ENCODE measurements around the gene NALF2. TPM values are rescaled to one million over a fixed set of nuclear protein-coding genes. Genes with fewer than 3 reads are reported as not detected.

The NALF2 gene
- total and polyA plus RNA-seq, 2 donors from 2014 or later: 1.9 to 2.0 TPM

- H3K27me3 ChIP-seq (ENCODE audit: control insufficient read depth, insufficient read depth, low read length): peaks cover 5% of the 10 kb centered on the region
- no peak overlapping the region for H3K4me3 ChIP-seq (ENCODE audit: low read length in 3 of 3)
- H3K36me3 ChIP-seq (ENCODE audit: control insufficient read depth in 2 of 3, insufficient read depth in 3 of 3, low read length in 3 of 3): no peaks in the 10 kb centered on the region
- H3K9ac ChIP-seq (ENCODE audit: low read length in 3 of 3): no peak overlapping the region
- H3K4me1 ChIP-seq (ENCODE audit: control insufficient read depth in 2 of 3, insufficient read depth in 2 of 3, low read depth in 1 of 3, low read length in 3 of 3): no peaks in the 10 kb centered on the region
- intact Hi-C loops (cut with DNase I): no loop called here
- DNase-seq: no peak
- TF ChIP-seq CTCF (IDR thresholded peaks at IDR 0.05; ENCODE audit: borderline replicate concordance, extremely low read depth, insufficient read depth): no peak
- H3K9me3 ChIP-seq (ENCODE audit: control insufficient read depth in 2 of 3, insufficient read depth in 1 of 3, low read length in 3 of 3): no peaks in the 10 kb centered on the region
- no peak overlapping the region for H3K27ac ChIP-seq (ENCODE audit: low read depth in 2 of 2, low read length in 2 of 2)
- FAIRE-seq: no peak
Observed at GRCh38 chrX:69506617-69507499, 2.7 kb downstream of the NALF2 start.

- Histone ChIP-seq H3K4me3 (ENCODE audit: low read length in 3 of 3) (no peak overlapping the region), H3K27ac (ENCODE audit: low read depth in 2 of 2, low read length in 2 of 2) (no peak overlapping the region), H3K9me3 (ENCODE audit: control insufficient read depth in 2 of 3, insufficient read depth in 1 of 3, low read length in 3 of 3) (no peaks in the 10 kb centered on the region), H3K36me3 (ENCODE audit: control insufficient read depth in 2 of 3, insufficient read depth in 3 of 3, low read length in 3 of 3) (no peaks in the 10 kb centered on the region), H3K4me1 (ENCODE audit: control insufficient read depth in 2 of 3, insufficient read depth in 2 of 3, low read depth in 1 of 3, low read length in 3 of 3) (no peaks in the 10 kb centered on the region), H3K9ac (ENCODE audit: low read length in 3 of 3) (no peak overlapping the region), H3K27me3 (ENCODE audit: control insufficient read depth, insufficient read depth, low read length) (peaks cover 5% of the 10 kb centered on the region)
- intact Hi-C loops (cut with DNase I): no loop called here
- DNase-seq (no peak), FAIRE-seq (no peak)
- TF ChIP-seq CTCF (IDR thresholded peaks at IDR 0.05; ENCODE audit: borderline replicate concordance, extremely low read depth, insufficient read depth): no peak
Observed at GRCh38 chrX:69507500-69507789, 3.3 kb downstream of the NALF2 start.

- intact Hi-C loops (cut with DNase I): no loop called here
- no peaks in the 10 kb centered on the region for H3K9me3 ChIP-seq (ENCODE audit: control insufficient read depth in 2 of 3, insufficient read depth in 1 of 3, low read length in 3 of 3)
- H3K27me3 ChIP-seq (ENCODE audit: control insufficient read depth, insufficient read depth, low read length): peaks cover 5% of the 10 kb centered on the region
- FAIRE-seq: no peak
- no peak for TF ChIP-seq CTCF (IDR thresholded peaks at IDR 0.05; ENCODE audit: borderline replicate concordance, extremely low read depth, insufficient read depth)
- no peak overlapping the region for H3K27ac ChIP-seq (ENCODE audit: low read depth in 2 of 2, low read length in 2 of 2)
- no peak for DNase-seq
- no peaks in the 10 kb centered on the region for H3K36me3 ChIP-seq (ENCODE audit: control insufficient read depth in 2 of 3, insufficient read depth in 3 of 3, low read length in 3 of 3)
- H3K4me1 ChIP-seq (ENCODE audit: control insufficient read depth in 2 of 3, insufficient read depth in 2 of 3, low read depth in 1 of 3, low read length in 3 of 3): no peaks in the 10 kb centered on the region
- no peak overlapping the region for H3K4me3 ChIP-seq (ENCODE audit: low read length in 3 of 3)
- no peak overlapping the region for H3K9ac ChIP-seq (ENCODE audit: low read length in 3 of 3)
Observed at GRCh38 chrX:69508610-69509009, 4.5 kb downstream of the NALF2 start.
